Endothelial cell of umbilical vein (primary cell): ENCODE data around the gene SLC22A3.

Experiments
- CTCF ChIP-seq, 2 donors: IDR thresholded peaks; 1 replicate in 1 of 2; 2 replicates in 1 of 2; pipeline ENCODE4 v1.5.1; 2011; ENCODE audit warnings: low read length in 2 of 2, mild to moderate bottlenecking in 2 of 2, moderate library complexity in 2 of 2, control low read depth in 1 of 2, inconsistent platforms in 1 of 2, low read depth in 1 of 2; ENCODE audit not compliant: insufficient read depth in 1 of 2; ENCODE audit errors: extremely low read depth in 1 of 2
- EZH2 ChIP-seq: IDR thresholded peaks from 2 replicates; pipeline ENCODE4 v1.6.1; 2012; ENCODE audit warnings: borderline replicate concordance, low read depth, mild to moderate bottlenecking, moderate library complexity, low read length, inconsistent platforms; ENCODE audit not compliant: severe bottlenecking
- MAX ChIP-seq: IDR thresholded peaks from 2 replicates; pipeline ENCODE4 v1.6.1; 2011; ENCODE audit not compliant: insufficient read depth, insufficient read length
- POLR2A ChIP-seq: IDR thresholded peaks from 2 replicates; pipeline ENCODE4 v1.6.1; 2012; ENCODE audit warnings: low read depth, mild to moderate bottlenecking, control low read depth, low read length
- POLR2AphosphoS5 ChIP-seq: IDR thresholded peaks from 2 replicates; pipeline ENCODE4 v1.6.1; 2012; ENCODE audit warnings: low read depth, mild to moderate bottlenecking, control low read depth, low read length, moderate library complexity; ENCODE audit not compliant: insufficient read depth

GRCh38 chr6:160395187-160395586 is 47.0 kb downstream of the SLC22A3 start:
- TF ChIP-seq POLR2AphosphoS5 (no peak), CTCF (IDR thresholded peaks at IDR 0.05; ENCODE audit: extremely low read depth in 1 of 2, insufficient read depth in 1 of 2, low read depth in 1 of 2, low read length in 2 of 2) (no peak), POLR2A (no peak), EZH2 (no peak), MAX (no peak)
